ENCODE data around the gene RNF224. TPM values are rescaled to one million over a fixed set of nuclear protein-coding genes. Genes with fewer than 3 reads are reported as not detected.
A peak's percentile ranks its signal among the peaks of the same experiment; 100 is the strongest.

The RNF224 gene
- total and polyA plus RNA-seq, 2 of the 13 experiments (the other 11 are each of a cell fraction or from before 2014, with no cell fraction given) = 0.09 TPM; not detected in 1

DNA sequence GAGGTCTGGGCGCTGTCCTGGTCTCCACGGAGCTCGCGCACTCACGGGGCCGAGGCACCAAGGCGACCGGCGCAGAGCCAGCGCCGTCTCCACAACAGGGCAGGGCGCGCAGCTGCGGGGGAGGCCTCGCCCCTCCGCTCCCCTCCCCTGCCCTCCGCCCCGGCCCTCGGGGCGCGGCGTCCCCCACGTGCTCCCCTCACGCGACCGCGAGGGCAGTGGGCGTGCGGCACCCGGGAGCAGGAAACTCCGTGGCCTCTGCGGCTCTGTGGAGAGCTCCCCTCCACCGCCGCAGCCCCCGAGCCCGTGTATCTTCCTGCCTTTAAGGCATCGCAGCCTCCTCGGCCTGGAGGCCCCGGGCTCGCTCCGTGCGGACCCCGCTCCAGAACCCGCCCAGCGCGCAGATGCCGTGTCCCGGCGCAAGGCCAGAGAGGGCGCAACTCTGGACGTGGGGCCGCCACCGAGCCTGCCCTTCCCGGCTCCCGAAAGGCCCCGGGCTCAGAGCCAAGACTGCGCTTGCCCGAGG, 13.1 kb downstream of the RNF224 start (continued):
- TF ChIP-seq MED1 (CRISPR knock-in tag; IDR thresholded peaks at IDR 0.05) (peak; percentile 80), ZNF180 (CRISPR knock-in tag; IDR thresholded peaks at IDR 0.05; ENCODE audit: borderline replicate concordance, low read depth) (no peak), ZNF441 (CRISPR knock-in tag; IDR thresholded peaks at IDR 0.05; ENCODE audit: borderline replicate concordance) (peak; percentile 28; the same call in 1 of the 2 replicates), KLF12 (CRISPR knock-in tag; IDR thresholded peaks at IDR 0.05; ENCODE audit: borderline replicate concordance) (peak; percentile 76; the same call in 1 of the 2 replicates), HOXA3 (CRISPR knock-in tag; IDR thresholded peaks at IDR 0.05) (peak; percentile 61), ZNF44 (CRISPR knock-in tag; IDR thresholded peaks at IDR 0.05) (peak; percentile 70; the same call in 1 of the 2 replicates), ELF1 (CRISPR knock-in tag; IDR thresholded peaks at IDR 0.05) (no peak), ZNF562 (CRISPR knock-in tag; IDR thresholded peaks at IDR 0.05; ENCODE audit: borderline replicate concordance) (no peak), ZNF10 (CRISPR knock-in tag; IDR thresholded peaks at IDR 0.05; ENCODE audit: borderline replicate concordance, low read depth) (no peak), ZNF343 (CRISPR knock-in tag; IDR thresholded peaks at IDR 0.05) (peak; percentile 86), GABPA (IDR thresholded peaks at IDR 0.05; ENCODE audit: low read depth, low read length) (no peak), GABPA (CRISPR knock-in tag; IDR thresholded peaks at IDR 0.05; ENCODE audit: low read depth) (no peak), AGO2 (optimal IDR thresholded peaks at IDR 0.05; ENCODE audit: low read depth, low read length) (peak; percentile 74), ZMYM3 (CRISPR knock-in tag; IDR thresholded peaks at IDR 0.05) (0 out of 2 replicates have a peak, but pooled peaks have one; percentile 42), PRPF4 (IDR thresholded peaks at IDR 0.05; ENCODE audit: low read depth, low read length, poor library complexity, severe bottlenecking) (no peak), NCOR1 (IDR thresholded peaks at IDR 0.05; ENCODE audit: borderline replicate concordance, low read length) (no peak), ZNF883 (CRISPR knock-in tag; IDR thresholded peaks at IDR 0.05; ENCODE audit: not compliant biosample characterization) (peak; percentile 77), DNMT1 (CRISPR knock-in tag; IDR thresholded peaks at IDR 0.05) (peak; percentile 82; the same call in 1 of the 2 replicates), HNF4A (CRISPR knock-in tag; IDR thresholded peaks at IDR 0.05) (peak; percentile 11; the same call in 1 of the 2 replicates), HNRNPLL (IDR thresholded peaks at IDR 0.05; ENCODE audit: low read depth, low read length, poor library complexity, severe bottlenecking) (peak; percentile 93)
- TF ChIP-seq, protein P1, sequence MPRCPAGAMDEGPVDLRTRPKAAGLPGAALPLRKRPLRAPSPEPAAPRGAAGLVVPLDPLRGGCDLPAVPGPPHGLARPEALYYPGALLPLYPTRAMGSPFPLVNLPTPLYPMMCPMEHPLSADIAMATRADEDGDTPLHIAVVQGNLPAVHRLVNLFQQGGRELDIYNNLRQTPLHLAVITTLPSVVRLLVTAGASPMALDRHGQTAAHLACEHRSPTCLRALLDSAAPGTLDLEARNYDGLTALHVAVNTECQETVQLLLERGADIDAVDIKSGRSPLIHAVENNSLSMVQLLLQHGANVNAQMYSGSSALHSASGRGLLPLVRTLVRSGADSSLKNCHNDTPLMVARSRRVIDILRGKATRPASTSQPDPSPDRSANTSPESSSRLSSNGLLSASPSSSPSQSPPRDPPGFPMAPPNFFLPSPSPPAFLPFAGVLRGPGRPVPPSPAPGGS (CRISPR knock-in tag; IDR thresholded peaks at IDR 0.05) = 0 out of 2 replicates have a peak, but pooled peaks have one; percentile 39
- TF ChIP-seq, protein P2, sequence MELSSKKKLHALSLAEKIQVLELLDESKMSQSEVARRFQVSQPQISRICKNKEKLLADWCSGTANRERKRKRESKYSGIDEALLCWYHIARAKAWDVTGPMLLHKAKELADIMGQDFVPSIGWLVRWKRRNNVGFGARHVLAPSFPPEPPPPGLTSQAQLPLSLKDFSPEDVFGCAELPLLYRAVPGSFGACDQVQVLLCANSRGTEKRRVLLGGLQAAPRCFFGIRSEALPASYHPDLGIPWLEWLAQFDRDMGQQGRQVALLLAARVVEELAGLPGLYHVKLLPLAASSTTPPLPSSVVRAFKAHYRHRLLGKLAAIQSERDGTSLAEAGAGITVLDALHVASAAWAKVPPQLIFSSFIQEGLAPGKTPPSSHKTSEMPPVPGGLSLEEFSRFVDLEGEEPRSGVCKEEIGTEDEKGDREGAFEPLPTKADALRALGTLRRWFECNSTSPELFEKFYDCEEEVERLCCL (CRISPR knock-in tag; IDR thresholded peaks at IDR 0.05; ENCODE audit: borderline replicate concordance) = peak; percentile 90; the same call in 1 of the 2 replicates
- TF ChIP-seq, protein P3, sequence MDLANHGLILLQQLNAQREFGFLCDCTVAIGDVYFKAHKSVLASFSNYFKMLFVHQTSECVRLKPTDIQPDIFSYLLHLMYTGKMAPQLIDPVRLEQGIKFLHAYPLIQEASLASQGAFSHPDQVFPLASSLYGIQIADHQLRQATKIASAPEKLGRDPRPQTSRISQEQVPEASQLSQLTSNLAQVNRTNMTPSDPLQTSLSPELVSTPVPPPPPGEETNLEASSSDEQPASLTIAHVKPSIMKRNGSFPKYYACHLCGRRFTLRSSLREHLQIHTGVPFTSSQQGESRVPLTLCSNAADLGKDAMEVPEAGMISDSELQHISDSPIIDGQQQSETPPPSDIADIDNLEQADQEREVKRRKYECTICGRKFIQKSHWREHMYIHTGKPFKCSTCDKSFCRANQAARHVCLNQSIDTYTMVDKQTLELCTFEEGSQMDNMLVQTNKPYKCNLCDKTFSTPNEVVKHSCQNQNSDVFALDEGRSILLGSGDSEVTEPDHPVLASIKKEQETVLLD (CRISPR knock-in tag; IDR thresholded peaks at IDR 0.05; ENCODE audit: low read depth) = peak; percentile 94; the same call in 1 of the 2 replicates
- TF ChIP-seq, protein P4, sequence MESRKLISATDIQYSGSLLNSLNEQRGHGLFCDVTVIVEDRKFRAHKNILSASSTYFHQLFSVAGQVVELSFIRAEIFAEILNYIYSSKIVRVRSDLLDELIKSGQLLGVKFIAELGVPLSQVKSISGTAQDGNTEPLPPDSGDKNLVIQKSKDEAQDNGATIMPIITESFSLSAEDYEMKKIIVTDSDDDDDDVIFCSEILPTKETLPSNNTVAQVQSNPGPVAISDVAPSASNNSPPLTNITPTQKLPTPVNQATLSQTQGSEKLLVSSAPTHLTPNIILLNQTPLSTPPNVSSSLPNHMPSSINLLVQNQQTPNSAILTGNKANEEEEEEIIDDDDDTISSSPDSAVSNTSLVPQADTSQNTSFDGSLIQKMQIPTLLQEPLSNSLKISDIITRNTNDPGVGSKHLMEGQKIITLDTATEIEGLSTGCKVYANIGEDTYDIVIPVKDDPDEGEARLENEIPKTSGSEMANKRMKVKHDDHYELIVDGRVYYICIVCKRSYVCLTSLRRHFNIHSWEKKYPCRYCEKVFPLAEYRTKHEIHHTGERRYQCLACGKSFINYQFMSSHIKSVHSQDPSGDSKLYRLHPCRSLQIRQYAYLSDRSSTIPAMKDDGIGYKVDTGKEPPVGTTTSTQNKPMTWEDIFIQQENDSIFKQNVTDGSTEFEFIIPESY (CRISPR knock-in tag; IDR thresholded peaks at IDR 0.05) = no peak; the same call in 1 of the 2 replicates
- TF ChIP-seq, protein P5, sequence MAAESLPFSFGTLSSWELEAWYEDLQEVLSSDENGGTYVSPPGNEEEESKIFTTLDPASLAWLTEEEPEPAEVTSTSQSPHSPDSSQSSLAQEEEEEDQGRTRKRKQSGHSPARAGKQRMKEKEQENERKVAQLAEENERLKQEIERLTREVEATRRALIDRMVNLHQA (CRISPR knock-in tag; IDR thresholded peaks at IDR 0.05) = no peak
